GM12892 (cell line): ENCODE data around the gene GOLIM4. TPM values are rescaled to one million over a fixed set of nuclear protein-coding genes. Genes with fewer than 3 reads are reported as not detected.
"Not testable (repeated sequence)": the region's sequence is repeated elsewhere in the genome, so short reads cannot be mapped to it uniquely, and the experiment has no call there.

ENCODE experiments used
- DNase-seq: peaks from one replicate; pipeline ENCODE4 v3.0.0; 2011; ENCODE audit not compliant: insufficient read length
- FAIRE-seq: peaks from 2 replicates; lab custom pipeline; 2011; peaks lifted over from hg19 to GRCh38; lab: Jason Lieb, UNC
- POLR2A ChIP-seq: IDR thresholded peaks from 2 replicates; pipeline ENCODE4 v1.6.1; 2011; ENCODE audit warnings: low read depth, low read length, control low read depth
- POLR2AphosphoS5 ChIP-seq: IDR thresholded peaks from 2 replicates; pipeline ENCODE4 v1.6.1; 2011; ENCODE audit warnings: low read depth, low read length, control low read depth
- TAF1 ChIP-seq: IDR thresholded peaks from 2 replicates; pipeline ENCODE4 v1.6.1; 2011; ENCODE audit warnings: low read depth, mild to moderate bottlenecking, control low read depth, low read length, borderline replicate concordance
- polyA plus RNA-seq: library from polyadenylated mRNA; unstranded; fragments of >200 nt; gene quantifications from one replicate; pipeline ENCODE4 v1.2.1, GENCODE V29; 2012; ENCODE audit warnings: missing spikeins, inconsistent platforms; ENCODE audit not compliant: missing spikeins

Gene GOLIM4, protein sequence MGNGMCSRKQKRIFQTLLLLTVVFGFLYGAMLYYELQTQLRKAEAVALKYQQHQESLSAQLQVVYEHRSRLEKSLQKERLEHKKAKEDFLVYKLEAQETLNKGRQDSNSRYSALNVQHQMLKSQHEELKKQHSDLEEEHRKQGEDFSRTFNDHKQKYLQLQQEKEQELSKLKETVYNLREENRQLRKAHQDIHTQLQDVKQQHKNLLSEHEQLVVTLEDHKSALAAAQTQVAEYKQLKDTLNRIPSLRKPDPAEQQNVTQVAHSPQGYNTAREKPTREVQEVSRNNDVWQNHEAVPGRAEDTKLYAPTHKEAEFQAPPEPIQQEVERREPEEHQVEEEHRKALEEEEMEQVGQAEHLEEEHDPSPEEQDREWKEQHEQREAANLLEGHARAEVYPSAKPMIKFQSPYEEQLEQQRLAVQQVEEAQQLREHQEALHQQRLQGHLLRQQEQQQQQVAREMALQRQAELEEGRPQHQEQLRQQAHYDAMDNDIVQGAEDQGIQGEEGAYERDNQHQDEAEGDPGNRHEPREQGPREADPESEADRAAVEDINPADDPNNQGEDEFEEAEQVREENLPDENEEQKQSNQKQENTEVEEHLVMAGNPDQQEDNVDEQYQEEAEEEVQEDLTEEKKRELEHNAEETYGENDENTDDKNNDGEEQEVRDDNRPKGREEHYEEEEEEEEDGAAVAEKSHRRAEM
- 14.4 TPM for polyA plus RNA-seq

DNA sequence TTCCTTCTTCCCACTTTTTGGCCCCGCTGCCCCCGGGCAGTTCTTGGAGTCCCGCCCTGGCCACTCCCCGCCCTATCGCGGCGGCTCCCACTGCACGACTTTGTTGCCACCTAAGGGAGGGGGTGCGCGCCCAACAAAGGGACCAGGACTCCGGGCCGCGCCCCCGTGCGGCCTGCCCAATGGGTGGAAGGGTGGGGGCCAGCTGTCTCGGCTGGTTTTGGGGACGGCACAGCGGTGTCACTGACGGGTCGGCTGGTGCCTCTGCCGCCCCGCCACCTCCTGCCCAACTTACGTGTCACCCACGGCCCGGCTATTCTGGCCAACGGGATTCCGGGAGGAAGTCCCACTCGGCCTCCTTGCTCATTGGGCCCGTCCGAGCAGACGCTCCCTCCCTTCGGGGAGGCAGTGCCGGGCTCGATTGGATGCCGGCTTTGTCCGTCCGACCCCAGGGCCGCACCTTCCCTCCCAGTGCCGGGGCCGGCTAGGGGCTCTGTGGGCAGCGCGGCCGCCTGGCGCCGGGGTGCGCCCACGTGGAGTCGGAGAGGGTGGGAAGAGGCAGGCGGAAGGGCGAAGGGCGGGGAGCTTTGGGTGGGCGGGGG is at the start of gene GOLIM4:
GOLIM4 (minus strand) TSS at position 314 of the 599 bp plus-strand sequence. CDS start 639 bp downstream, outside the sequence.
- peak; percentile 99 for FAIRE-seq
- peak; percentile 80 for DNase-seq
- TF ChIP-seq POLR2A (peak; percentile 45; the same call in 1 of the 2 replicates), TAF1 (no peak), POLR2AphosphoS5 (0 out of 2 replicates have a peak, but pooled peaks have one; percentile 36)

DNA sequence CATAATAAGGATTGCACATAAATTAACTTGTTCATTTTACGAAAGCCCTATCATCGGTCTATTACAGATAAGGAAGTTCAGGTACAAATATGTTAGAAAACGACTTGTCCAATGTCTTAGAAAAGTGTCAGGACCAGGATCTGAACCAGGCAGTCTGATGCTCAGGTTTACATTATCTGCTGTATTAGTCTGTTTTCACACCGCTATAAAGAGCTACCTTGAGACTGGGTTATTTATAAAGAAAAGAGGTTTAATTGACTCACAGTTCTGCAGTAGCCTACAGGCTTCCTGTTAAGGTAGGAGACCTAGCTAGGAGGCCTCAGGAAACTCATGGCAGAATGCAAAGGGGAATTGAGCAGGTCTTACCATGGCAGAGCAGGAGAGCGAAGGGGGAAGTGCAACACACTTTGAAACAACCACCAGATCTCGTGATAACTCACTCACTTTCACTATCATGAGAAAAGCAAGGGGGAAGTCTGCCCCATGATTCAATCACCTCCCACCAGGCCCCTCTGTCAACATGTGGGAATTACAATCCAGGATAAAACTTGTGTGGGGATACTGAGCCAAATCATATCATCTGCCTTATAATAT is 45.8 kb upstream of the GOLIM4 start:
- TF ChIP-seq POLR2AphosphoS5: no peak
- no peak for TF ChIP-seq TAF1
- TF ChIP-seq POLR2A: no peak
- DNase-seq (no peak), FAIRE-seq (no peak)

DNA sequence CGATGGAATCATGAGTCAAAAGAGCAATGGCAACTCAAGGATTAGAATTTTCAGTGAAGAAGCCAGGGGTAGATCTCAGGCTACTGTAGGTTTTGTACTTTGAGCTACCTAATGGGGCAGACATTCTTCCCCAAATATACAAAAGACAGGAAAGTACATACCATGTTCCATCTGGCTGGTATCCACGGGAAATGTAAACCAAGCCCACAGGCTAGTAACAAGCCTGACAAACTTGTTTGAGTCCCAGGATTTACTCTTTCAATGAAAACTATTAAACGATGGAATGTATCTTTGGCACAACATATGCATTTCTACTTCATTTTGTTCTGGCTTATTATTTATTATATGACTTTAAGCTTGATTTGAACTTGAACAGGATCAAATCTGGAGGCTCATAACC is 44.2 kb upstream of the GOLIM4 start:
- TF ChIP-seq POLR2AphosphoS5: no peak
- no peak for TF ChIP-seq POLR2A
- no peak for TF ChIP-seq TAF1
- DNase-seq (no peak), FAIRE-seq (no peak)

DNA sequence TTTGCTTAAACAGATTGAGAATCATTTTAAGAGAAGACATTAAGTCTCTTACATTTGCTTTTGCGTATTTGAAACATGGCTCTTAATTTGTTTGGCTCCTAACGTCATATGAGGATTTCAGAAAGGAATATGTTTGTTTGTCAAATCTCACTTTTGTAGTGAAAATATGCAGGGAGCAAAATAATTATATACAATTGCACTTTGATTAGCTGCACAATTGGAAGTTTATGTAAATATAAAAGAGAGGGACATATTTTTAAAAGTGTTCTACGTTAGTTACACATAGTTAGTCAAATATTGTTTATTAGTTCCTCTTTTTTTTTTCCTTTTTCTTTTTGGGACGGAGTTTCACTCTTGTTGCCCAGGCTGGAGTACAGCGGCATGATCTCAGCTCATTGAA is 42.7 kb upstream of the GOLIM4 start:
- TF ChIP-seq POLR2A: no peak
- TF ChIP-seq POLR2AphosphoS5: no peak
- no peak for TF ChIP-seq TAF1
- no peak for FAIRE-seq

DNA sequence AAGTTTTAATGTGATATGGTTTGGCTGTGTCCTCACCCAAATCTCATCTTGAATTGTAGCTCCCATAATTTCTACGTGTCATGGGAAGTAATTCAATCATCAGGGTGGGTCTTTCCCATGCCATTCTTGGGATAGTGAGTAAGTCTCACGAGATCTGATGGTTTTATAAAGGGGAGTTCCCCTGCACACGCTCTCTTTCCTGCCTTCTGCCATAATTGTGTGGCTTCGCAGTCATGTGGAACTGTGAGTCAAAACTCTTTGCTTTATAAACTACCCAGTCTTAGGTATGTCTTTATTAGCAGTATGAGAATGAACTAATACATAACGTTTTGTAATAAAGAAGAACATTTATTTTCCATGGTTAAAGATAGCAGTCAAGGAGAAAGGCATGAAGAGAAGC is 39.2 kb upstream of the GOLIM4 start:
- FAIRE-seq (no peak), DNase-seq (no peak)
- TF ChIP-seq POLR2A: no peak
- TF ChIP-seq POLR2AphosphoS5: no peak
- no peak for TF ChIP-seq TAF1

More for the DNA sequence above, 42.7 kb upstream of the GOLIM4 start:
- no peak for DNase-seq

DNA sequence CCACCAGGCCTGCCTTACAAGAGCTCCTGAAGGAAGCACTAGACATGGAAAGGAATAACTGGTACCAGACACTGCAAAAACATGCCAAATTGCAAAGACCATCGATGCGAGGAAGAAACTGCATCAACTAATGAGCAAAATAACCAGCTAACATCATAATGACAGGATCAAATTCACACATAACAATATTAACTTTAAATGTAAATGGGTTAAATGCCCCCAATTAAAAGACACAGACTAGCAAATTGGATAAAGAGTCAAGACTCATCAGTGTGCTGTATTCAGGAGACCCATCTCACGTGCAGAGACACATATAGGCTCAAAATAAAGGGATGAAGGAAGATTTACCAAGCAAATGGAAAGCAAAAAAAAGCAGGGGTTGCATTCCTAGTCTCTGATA is 34.5 kb upstream of the GOLIM4 start:
- FAIRE-seq: not testable (repeated sequence)

DNA sequence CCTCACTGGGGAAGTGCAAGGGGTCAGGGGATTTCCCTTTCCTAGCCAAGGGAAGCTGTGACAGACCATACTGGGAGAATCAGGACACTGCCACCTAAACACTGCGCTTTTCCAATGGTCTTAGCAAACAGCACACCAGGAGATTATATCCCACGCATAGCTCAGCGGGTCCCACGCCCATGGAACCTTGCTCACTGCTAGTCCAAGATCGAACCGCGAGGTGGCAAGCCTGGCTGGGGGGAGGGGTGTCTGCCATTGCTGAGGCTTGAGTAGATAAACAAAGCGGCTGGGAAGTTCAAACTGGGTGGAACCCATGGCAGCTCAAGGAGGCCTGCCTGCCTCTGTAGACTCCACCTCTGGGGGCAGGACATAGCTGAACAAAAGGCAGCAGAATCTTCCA is 32.7 kb upstream of the GOLIM4 start:
- DNase-seq, FAIRE-seq: not testable (repeated sequence)

More for the DNA sequence above, 34.5 kb upstream of the GOLIM4 start:
- not testable (repeated sequence) for DNase-seq

DNA sequence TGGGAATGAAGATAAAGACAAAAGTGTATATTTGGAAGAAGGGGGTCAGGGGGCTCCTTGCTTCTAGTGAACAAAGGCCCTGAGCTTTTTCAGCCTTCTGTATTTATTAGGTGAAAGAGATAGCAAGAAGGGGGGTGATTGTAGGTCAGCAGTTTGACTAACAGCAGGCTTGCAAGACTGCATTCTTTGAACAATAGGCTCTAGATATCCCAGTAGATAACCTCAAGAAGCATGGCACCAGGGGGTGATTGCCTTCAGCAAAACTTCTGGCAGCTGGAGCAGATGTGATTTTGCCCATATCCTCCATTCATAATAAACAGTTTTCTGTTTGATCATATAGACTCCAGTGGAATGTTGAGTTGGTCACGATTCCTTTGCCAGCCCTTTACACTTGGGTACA is 31.7 kb upstream of the GOLIM4 start:
- no peak for TF ChIP-seq POLR2A
- TF ChIP-seq TAF1: no peak
- TF ChIP-seq POLR2AphosphoS5: no peak
- FAIRE-seq: no peak
- no peak for DNase-seq

DNA sequence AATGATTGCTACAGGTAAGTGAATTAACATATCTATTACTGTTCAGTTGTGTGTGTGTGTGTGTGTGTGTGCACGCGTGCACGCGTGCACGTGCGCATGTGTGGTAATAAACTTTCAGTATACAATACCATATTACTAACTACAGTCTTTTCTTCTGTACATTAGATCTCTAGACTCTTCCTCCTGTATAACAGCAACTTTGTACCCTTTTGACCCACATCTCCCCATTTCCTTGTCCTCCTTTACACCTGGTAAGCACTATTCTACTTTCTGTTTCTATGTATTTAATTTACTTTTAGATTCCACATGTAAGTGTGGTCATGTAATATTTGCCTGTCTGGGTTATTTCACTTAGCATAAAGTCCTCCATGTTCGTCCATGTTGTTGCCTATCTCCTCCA is 29.1 kb upstream of the GOLIM4 start:
- no peak for FAIRE-seq
- TF ChIP-seq TAF1: no peak
- DNase-seq: no peak

DNA sequence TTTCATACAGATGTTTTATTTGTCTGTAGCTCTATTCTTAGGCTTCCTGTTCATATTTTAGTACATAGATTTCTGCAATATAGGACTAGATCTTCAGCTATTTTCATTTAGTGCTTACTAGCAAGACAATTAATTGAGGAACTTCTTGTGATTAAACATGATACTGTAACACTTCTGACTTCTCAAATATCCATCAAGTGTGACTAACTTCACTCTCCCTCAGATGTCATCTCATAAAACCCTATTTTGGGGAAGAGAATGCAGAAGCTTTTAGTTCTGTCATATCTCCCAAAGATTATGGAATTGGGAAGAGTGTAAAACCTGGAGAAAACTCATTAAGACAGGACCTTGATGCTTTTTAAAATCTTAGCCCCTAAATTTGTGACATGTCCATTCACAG is 28.6 kb upstream of the GOLIM4 start:
- no peak for FAIRE-seq
- TF ChIP-seq POLR2A (no peak), POLR2AphosphoS5 (no peak), TAF1 (no peak)
- no peak for DNase-seq

DNA sequence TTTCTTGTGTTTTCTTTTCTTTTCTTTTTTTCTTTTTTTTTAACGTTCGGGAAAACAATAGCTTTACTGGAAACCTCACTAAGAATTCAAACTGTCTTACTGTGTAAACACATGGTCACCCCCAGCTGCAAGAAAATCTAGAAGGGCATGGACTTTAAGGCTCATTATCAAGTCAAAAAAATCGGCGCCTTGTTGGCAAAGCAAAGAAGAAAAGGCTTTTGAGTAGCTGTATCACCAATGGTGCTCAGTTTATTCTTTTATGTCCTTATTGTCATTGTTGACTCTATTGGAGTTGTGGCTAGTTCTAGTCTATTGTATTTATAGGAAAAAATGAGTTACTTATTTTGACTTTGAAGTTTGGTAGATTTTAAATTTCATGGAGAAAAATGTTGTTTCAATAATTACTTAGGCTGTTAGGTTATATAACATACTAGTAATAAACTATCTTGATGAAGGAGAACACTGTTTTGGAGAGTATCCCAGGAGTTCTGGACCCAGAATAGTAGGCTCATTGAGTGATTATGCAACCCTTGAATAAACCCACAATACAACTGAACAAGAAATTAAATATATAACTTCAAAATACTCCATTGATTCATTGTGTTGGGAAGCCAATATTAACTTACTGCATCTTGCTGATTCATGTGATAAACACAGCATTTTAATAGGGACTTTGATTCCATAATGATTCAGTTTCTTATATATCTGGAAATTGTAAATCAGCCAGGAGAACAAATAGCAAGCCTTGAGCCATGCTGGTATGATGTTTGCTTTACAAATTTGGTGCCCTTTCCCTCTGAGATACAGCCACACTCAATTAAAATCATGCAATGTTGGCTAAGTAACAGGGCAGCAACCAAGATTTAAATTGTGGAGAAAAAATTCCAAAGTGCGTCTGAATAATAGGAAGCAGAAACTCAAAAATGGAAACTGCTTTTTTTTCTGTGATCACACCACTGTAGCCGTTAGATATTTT is 27.8 kb upstream of the GOLIM4 start:
- FAIRE-seq (no peak), DNase-seq (no peak)
- TF ChIP-seq POLR2A (no peak), TAF1 (no peak), POLR2AphosphoS5 (no peak)
